Fibroblast of lung (primary cell): ENCODE data around the gene AP1S3.

Experiments
- EZH2 ChIP-seq: IDR thresholded peaks from 2 replicates; pipeline ENCODE4 v1.5.1; 2012; ENCODE audit warnings: low read length, control low read depth, mild to moderate bottlenecking; ENCODE audit errors: missing control alignments
- TF ChIP-seq, protein P1 (sequence below), 2 donors: IDR thresholded peaks in 1 of 2; conservative IDR thresholded peaks in 1 of 2; 1 replicate in 1 of 2; 2 replicates in 1 of 2; pipeline ENCODE4 v1.5.1; 2011 to 2012; ENCODE audit warnings: low read length in 2 of 2, control low read depth in 1 of 2, inconsistent platforms in 1 of 2, low read depth in 1 of 2, mild to moderate bottlenecking in 1 of 2

DNA sequence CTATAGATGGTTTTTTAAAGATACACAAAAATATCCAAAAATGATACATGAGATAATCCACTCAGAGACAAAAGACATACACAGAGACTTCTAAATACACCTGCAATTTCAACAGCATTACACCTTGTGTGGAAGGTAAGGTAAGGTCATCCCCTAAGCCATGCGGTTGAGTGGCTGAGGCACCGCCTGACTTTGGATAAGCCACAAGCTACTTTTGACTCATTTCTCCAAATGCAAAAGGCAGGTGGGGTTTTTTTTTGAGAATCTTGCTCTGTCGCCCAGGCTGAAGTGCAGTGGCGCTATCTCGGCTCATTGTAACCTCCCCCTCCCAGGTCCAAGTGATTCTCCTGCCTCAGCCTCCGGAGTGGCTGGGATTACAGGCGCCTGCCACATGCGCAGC is 13.1 kb downstream of the AP1S3 start:
- TF ChIP-seq, protein P1, sequence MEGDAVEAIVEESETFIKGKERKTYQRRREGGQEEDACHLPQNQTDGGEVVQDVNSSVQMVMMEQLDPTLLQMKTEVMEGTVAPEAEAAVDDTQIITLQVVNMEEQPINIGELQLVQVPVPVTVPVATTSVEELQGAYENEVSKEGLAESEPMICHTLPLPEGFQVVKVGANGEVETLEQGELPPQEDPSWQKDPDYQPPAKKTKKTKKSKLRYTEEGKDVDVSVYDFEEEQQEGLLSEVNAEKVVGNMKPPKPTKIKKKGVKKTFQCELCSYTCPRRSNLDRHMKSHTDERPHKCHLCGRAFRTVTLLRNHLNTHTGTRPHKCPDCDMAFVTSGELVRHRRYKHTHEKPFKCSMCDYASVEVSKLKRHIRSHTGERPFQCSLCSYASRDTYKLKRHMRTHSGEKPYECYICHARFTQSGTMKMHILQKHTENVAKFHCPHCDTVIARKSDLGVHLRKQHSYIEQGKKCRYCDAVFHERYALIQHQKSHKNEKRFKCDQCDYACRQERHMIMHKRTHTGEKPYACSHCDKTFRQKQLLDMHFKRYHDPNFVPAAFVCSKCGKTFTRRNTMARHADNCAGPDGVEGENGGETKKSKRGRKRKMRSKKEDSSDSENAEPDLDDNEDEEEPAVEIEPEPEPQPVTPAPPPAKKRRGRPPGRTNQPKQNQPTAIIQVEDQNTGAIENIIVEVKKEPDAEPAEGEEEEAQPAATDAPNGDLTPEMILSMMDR (conservative IDR thresholded peaks at IDR 0.05 in 1 of 2, IDR thresholded peaks at IDR 0.05 in 1 of 2; ENCODE audit: low read depth in 1 of 2, low read length in 2 of 2), result no peak
- no peak for TF ChIP-seq EZH2
